ENCODE results near the gene MYL5.

Gene MYL5

DNA sequence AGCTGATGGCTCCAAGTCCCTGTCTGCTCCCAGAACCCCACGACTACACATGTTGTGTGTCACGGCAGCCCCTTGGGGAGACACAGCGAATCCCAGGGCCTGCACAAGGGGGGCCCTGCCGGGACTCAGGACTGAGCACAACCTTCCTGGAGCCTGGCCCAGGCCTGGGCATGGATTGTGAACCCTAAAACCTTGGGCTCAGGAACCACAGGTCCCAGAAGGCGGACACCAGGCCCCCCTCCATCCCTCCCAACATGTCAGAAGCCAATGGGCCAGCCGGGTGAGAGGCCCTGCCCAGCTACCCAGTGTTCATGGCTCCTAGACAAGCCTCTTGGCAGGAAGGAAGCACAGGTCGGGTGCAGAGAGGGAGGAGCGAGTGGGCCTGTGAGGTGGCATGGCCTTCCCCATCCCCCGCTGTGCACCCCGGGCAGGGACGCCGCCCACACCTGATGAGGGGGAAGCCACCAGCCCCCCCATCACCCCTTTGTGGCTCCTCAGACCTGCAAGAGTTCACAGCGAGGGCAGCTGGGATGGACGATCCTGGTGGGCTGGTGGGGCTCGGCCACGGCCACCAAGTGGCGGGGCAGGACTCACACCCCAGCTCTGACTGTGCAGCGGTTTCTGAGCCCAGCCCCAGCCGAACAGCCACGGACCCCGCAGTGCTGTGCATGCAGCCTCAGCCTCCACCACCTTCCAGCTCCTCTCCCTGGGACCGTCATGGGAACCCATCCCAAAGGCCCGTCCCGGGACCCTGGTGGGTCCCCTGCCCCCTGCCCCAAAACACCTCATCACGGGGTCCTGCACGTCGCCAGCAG, 45.3 kb upstream of the MYL5 start:
- no peaks in the 10 kb centered on the region for H3K4me1 ChIP-seq (ENCODE audit: insufficient read depth, low read length, severe bottlenecking)
- no peaks in the 10 kb centered on the region for H3K36me3 ChIP-seq (ENCODE audit: insufficient read depth, low read length)
- H3K27ac ChIP-seq (ENCODE audit: low read depth, low read length, poor library complexity, severe bottlenecking), result no peak overlapping the region
- H3K4me3 ChIP-seq (ENCODE audit: low read depth, low read length, poor library complexity, severe bottlenecking), result no peak overlapping the region
- no peaks in the 10 kb centered on the region for H3K9me3 ChIP-seq (ENCODE audit: low read length)
- no peak overlapping the region for H2AFZ ChIP-seq (ENCODE audit: low read length)
- no peaks in the 10 kb centered on the region for H3K9me2 ChIP-seq (ENCODE audit: low read depth, low read length)
- no peaks in the 10 kb centered on the region for H3K79me2 ChIP-seq (ENCODE audit: insufficient read depth, low read length)
- H3K9ac ChIP-seq (ENCODE audit: low read length), result no peak overlapping the region
- TF ChIP-seq EZH2 (IDR thresholded peaks at IDR 0.05; ENCODE audit: borderline replicate concordance, low read length) (no peak), CTCF (IDR thresholded peaks at IDR 0.05; ENCODE audit: low read length) (no peak)
- H3K4me2 ChIP-seq (ENCODE audit: low read length), result no peak overlapping the region
- no peaks in the 10 kb centered on the region for H3K27me3 ChIP-seq (ENCODE audit: insufficient read depth, low read length)
- H4K20me1 ChIP-seq (ENCODE audit: insufficient read depth, low read length), result no peaks in the 10 kb centered on the region
- H3F3A ChIP-seq (ENCODE audit: insufficient read depth, low read length), result no peaks in the 10 kb centered on the region

- H3F3A ChIP-seq (ENCODE audit: insufficient read depth, low read length), result no peaks in the 10 kb centered on the region
- H3K36me3 ChIP-seq (ENCODE audit: insufficient read depth, low read length), result no peaks in the 10 kb centered on the region
- H3K27ac ChIP-seq (ENCODE audit: low read depth, low read length, poor library complexity, severe bottlenecking), result no peak overlapping the region
- no peaks in the 10 kb centered on the region for H3K9me3 ChIP-seq (ENCODE audit: low read length)
- no peak overlapping the region for H3K9ac ChIP-seq (ENCODE audit: low read length)
- TF ChIP-seq EZH2 (IDR thresholded peaks at IDR 0.05; ENCODE audit: borderline replicate concordance, low read length), result no peak
- TF ChIP-seq CTCF (IDR thresholded peaks at IDR 0.05; ENCODE audit: low read length), result no peak
- H3K4me1 ChIP-seq (ENCODE audit: insufficient read depth, low read length, severe bottlenecking), result no peaks in the 10 kb centered on the region
- H2AFZ ChIP-seq (ENCODE audit: low read length), result no peak overlapping the region
- no peak overlapping the region for H3K4me3 ChIP-seq (ENCODE audit: low read depth, low read length, poor library complexity, severe bottlenecking)
- H4K20me1 ChIP-seq (ENCODE audit: insufficient read depth, low read length), result no peaks in the 10 kb centered on the region
- H3K79me2 ChIP-seq (ENCODE audit: insufficient read depth, low read length), result no peaks in the 10 kb centered on the region
- H3K27me3 ChIP-seq (ENCODE audit: insufficient read depth, low read length), result no peaks in the 10 kb centered on the region
- H3K4me2 ChIP-seq (ENCODE audit: low read length), result no peak overlapping the region
- H3K9me2 ChIP-seq (ENCODE audit: low read depth, low read length), result no peaks in the 10 kb centered on the region
These were observed 44.8 kb upstream of the MYL5 start for GRCh38 chr4:629636-629914.

GRCh38 chr4:629915-630641, 44.3 kb upstream of the MYL5 start:
- H3K4me1 ChIP-seq (ENCODE audit: insufficient read depth, low read length, severe bottlenecking), result no peaks in the 10 kb centered on the region
- TF ChIP-seq CTCF (IDR thresholded peaks at IDR 0.05; ENCODE audit: low read length) (no peak), EZH2 (IDR thresholded peaks at IDR 0.05; ENCODE audit: borderline replicate concordance, low read length) (no peak)
- no peak overlapping the region for H3K4me2 ChIP-seq (ENCODE audit: low read length)
- no peaks in the 10 kb centered on the region for H3K27me3 ChIP-seq (ENCODE audit: insufficient read depth, low read length)
- no peak overlapping the region for H3K4me3 ChIP-seq (ENCODE audit: low read depth, low read length, poor library complexity, severe bottlenecking)
- no peaks in the 10 kb centered on the region for H3F3A ChIP-seq (ENCODE audit: insufficient read depth, low read length)
- H3K9ac ChIP-seq (ENCODE audit: low read length), result no peak overlapping the region
- no peak overlapping the region for H3K27ac ChIP-seq (ENCODE audit: low read depth, low read length, poor library complexity, severe bottlenecking)
- H4K20me1 ChIP-seq (ENCODE audit: insufficient read depth, low read length), result no peaks in the 10 kb centered on the region
- no peaks in the 10 kb centered on the region for H3K79me2 ChIP-seq (ENCODE audit: insufficient read depth, low read length)
- no peaks in the 10 kb centered on the region for H3K9me2 ChIP-seq (ENCODE audit: low read depth, low read length)
- H3K36me3 ChIP-seq (ENCODE audit: insufficient read depth, low read length), result no peaks in the 10 kb centered on the region
- H2AFZ ChIP-seq (ENCODE audit: low read length), result no peak overlapping the region
- H3K9me3 ChIP-seq (ENCODE audit: low read length), result no peaks in the 10 kb centered on the region
